ENCODE measurements around the gene IFT43. TPM values are rescaled to one million over a fixed set of nuclear protein-coding genes. Genes with fewer than 3 reads are reported as not detected.

Gene IFT43
- total RNA-seq, 2 experiments from 2014 or later: 4.5 TPM

GRCh38 chr14:76090616-76091391 is 105.2 kb downstream of the IFT43 start:
- no peaks in the 10 kb centered on the region for H3K27me3 Mint-ChIP-seq
- no peaks in the 10 kb centered on the region for H3K36me3 Mint-ChIP-seq (ENCODE audit: low read depth)
- DNase-seq: no peak
- H3K27ac Mint-ChIP-seq: no peak overlapping the region
- no peak overlapping the region for H3K4me3 Mint-ChIP-seq
- H3K4me1 Mint-ChIP-seq: no peaks in the 10 kb centered on the region
- no peaks in the 10 kb centered on the region for H3K9me3 Mint-ChIP-seq
- ChIA-PET POLR2A (no interaction called here), CTCF (interaction anchor here (0.6 kb wide), 1 partner anchor 362 kb away, joined by 3 read pairs; no protein-coding TSS in a partner anchor)

GRCh38 chr14:76093077-76093476 is 107.5 kb downstream of the IFT43 start:
- Mint-ChIP-seq H3K27me3 (no peaks in the 10 kb centered on the region), H3K36me3 (ENCODE audit: low read depth) (no peaks in the 10 kb centered on the region), H3K4me3 (no peak overlapping the region), H3K9me3 (no peaks in the 10 kb centered on the region), H3K4me1 (no peaks in the 10 kb centered on the region), H3K27ac (no peak overlapping the region)
- DNase-seq: no peak
- ChIA-PET POLR2A (no interaction called here), CTCF (no interaction called here)

GRCh38 chr14:76096257-76096656 is 110.7 kb downstream of the IFT43 start:
- Mint-ChIP-seq H3K27me3 (no peaks in the 10 kb centered on the region), H3K4me1 (no peaks in the 10 kb centered on the region), H3K27ac (no peak overlapping the region), H3K4me3 (no peak overlapping the region), H3K36me3 (ENCODE audit: low read depth) (no peaks in the 10 kb centered on the region), H3K9me3 (no peaks in the 10 kb centered on the region)
- CTCF ChIA-PET: no interaction called here
- POLR2A ChIA-PET: no interaction called here
- DNase-seq: no peak

DNA sequence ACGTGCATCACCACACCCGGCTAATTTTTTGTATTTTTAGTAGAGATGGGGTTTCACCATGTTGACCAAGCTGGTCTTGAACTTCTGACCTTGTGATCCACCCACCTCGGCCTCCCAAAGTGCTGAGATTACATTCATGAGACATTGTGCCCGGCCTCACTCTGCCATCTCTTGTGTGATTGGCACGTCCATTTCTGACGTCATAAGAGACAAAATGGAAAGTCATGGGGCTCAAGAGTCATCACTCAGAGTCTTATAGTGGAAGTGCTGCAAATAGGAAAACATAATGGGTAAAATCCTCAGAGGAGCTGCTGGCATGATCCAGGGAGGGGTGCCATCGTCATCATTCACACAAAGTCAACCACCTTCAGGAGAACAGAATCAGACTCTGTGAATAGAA is 112.0 kb downstream of the IFT43 start:
- Mint-ChIP-seq H3K36me3 (ENCODE audit: low read depth) (no peaks in the 10 kb centered on the region), H3K9me3 (no peaks in the 10 kb centered on the region), H3K4me1 (no peaks in the 10 kb centered on the region), H3K27ac (no peak overlapping the region), H3K27me3 (no peaks in the 10 kb centered on the region), H3K4me3 (no peak overlapping the region)
- ChIA-PET POLR2A (no interaction called here), CTCF (no interaction called here)
- DNase-seq: no peak

GRCh38 chr14:76098047-76098446 is 112.5 kb downstream of the IFT43 start:
- H3K9me3 Mint-ChIP-seq: no peaks in the 10 kb centered on the region
- H3K27ac Mint-ChIP-seq: no peak overlapping the region
- H3K4me3 Mint-ChIP-seq: no peak overlapping the region
- no peaks in the 10 kb centered on the region for H3K27me3 Mint-ChIP-seq
- no peaks in the 10 kb centered on the region for H3K36me3 Mint-ChIP-seq (ENCODE audit: low read depth)
- DNase-seq: no peak
- CTCF ChIA-PET: no interaction called here
- POLR2A ChIA-PET: no interaction called here
- H3K4me1 Mint-ChIP-seq: no peaks in the 10 kb centered on the region

DNA sequence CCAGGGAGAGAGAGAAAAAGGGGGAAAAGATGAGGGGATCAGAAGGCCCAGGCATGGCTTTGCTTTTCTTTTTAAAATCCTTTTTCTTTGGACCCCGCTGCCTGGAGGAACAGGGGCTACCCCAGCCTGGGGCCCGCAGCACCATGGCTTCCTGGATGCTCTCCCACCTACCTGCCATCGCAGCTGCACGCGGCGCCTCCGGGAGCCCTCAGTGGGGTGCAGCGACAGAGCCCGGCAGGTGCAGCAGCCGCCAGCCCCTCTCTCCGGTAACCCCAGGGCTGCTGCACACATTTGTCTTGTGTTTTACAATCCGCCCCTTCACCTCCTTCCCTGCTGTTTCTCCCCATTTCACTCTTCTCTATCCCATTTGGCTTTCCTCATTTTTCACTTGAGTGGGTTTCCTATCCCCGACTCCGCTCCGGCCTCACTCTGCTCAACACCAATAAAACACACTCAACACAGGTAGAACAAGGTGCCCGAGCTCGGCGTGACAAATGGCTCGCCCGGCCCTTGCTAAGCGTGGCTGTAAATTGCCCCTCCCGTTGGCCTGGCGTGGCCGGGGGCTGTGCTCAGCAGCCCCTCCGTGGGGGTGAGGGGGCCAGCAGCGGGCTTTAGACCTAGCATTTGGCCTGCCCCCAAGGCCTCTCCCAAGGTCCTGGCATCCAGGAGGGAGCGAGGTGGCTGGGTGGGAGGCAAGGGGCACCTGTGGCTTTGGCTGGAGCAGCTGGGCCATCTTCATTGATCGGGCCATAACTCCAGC is 113.5 kb downstream of the IFT43 start:
- no peaks in the 10 kb centered on the region for H3K4me1 Mint-ChIP-seq
- ChIA-PET CTCF (interaction anchor here (1.3 kb wide), 1 partner anchor 13 kb away, joined by 3 read pairs; no protein-coding TSS in a partner anchor), POLR2A (no interaction called here)

DNA sequence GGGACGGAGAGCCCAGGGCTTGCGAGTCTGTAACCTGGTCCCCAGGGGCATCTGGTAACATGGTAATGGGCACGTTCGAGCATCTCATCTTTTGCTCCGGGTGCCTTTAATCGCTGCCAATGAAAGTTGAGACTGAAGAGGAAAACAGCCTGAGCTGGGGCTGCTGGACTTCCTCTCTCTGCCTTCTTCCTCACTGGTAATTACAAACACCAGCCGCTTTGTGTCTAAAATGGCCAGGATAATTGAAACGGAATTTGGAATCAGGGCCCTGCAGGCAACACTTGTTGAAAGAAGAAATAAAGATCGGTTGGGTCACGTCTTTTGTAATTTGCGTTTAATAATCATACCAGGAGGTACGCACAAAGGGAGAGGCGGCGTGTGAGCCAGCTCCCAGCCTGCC is 114.7 kb downstream of the IFT43 start:
- no peaks in the 10 kb centered on the region for H3K36me3 Mint-ChIP-seq (ENCODE audit: low read depth)
- H3K4me3 Mint-ChIP-seq: no peak overlapping the region
- CTCF ChIA-PET: interaction anchor here (1.3 kb wide), 1 partner anchor 14 kb away, joined by 3 read pairs; no protein-coding TSS in a partner anchor
- no peaks in the 10 kb centered on the region for H3K27me3 Mint-ChIP-seq
- H3K9me3 Mint-ChIP-seq: no peaks in the 10 kb centered on the region
- POLR2A ChIA-PET: no interaction called here
- no peak overlapping the region for H3K27ac Mint-ChIP-seq
- no peak for DNase-seq
- H3K4me1 Mint-ChIP-seq: no peaks in the 10 kb centered on the region

More for the DNA sequence above, 113.5 kb downstream of the IFT43 start:
- Mint-ChIP-seq H3K27me3 (no peaks in the 10 kb centered on the region), H3K27ac (no peak overlapping the region), H3K36me3 (ENCODE audit: low read depth) (no peaks in the 10 kb centered on the region), H3K9me3 (no peaks in the 10 kb centered on the region), H3K4me3 (no peak overlapping the region)
- no peak for DNase-seq

- Mint-ChIP-seq H3K36me3 (ENCODE audit: low read depth) (no peaks in the 10 kb centered on the region), H3K27me3 (peaks cover 2% of the 10 kb centered on the region), H3K9me3 (no peaks in the 10 kb centered on the region), H3K4me3 (no peak overlapping the region), H3K27ac (no peak overlapping the region), H3K4me1 (no peaks in the 10 kb centered on the region)
- DNase-seq: no peak
- CTCF ChIA-PET: no interaction called here
- POLR2A ChIA-PET: no interaction called here
Measured at GRCh38 chr14:76101391-76102379, 116.1 kb downstream of the IFT43 start.

DNA sequence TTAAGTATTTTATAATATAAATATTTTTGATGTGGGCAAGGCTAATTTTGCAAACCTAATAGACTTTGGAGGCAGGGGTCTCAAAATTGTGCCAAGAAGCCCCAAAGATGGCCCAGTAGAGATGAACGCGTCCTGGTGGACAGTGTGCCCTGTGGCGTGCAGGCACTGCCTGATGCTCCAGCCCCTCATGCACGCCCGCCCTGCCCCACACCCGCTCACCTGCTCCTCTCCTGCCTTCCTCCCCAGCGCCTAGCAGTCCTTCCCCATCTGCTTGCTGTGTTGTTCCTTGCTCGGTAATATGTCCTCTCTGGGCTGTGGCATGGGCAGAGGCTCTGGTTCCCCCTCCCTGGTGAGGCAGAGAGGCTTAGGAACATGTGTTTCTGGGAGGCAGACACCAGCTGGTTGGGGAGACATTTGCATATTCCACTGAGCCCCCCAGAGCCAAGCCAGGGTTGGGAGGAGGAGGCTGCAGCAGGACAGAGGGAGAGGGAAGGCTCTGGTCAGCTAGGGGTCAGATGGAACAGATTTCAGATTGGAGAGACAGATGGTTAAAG is 119.3 kb downstream of the IFT43 start:
- CTCF ChIA-PET: no interaction called here
- no peak overlapping the region for H3K27ac Mint-ChIP-seq
- H3K9me3 Mint-ChIP-seq: no peaks in the 10 kb centered on the region
- peaks cover 2% of the 10 kb centered on the region for H3K27me3 Mint-ChIP-seq
- H3K4me1 Mint-ChIP-seq: no peaks in the 10 kb centered on the region
- H3K4me3 Mint-ChIP-seq: no peak overlapping the region
- no peak for DNase-seq
- no peaks in the 10 kb centered on the region for H3K36me3 Mint-ChIP-seq (ENCODE audit: low read depth)
- POLR2A ChIA-PET: no interaction called here

- peaks cover 2% of the 10 kb centered on the region for H3K27me3 Mint-ChIP-seq
- H3K27ac Mint-ChIP-seq: no peak overlapping the region
- ChIA-PET CTCF (no interaction called here), POLR2A (no interaction called here)
- no peak for DNase-seq
- H3K4me3 Mint-ChIP-seq: no peak overlapping the region
- H3K9me3 Mint-ChIP-seq: no peaks in the 10 kb centered on the region
- H3K4me1 Mint-ChIP-seq: no peaks in the 10 kb centered on the region
- H3K36me3 Mint-ChIP-seq (ENCODE audit: low read depth): no peaks in the 10 kb centered on the region
Measured at GRCh38 chr14:76106188-76106587, 120.6 kb downstream of the IFT43 start.

DNA sequence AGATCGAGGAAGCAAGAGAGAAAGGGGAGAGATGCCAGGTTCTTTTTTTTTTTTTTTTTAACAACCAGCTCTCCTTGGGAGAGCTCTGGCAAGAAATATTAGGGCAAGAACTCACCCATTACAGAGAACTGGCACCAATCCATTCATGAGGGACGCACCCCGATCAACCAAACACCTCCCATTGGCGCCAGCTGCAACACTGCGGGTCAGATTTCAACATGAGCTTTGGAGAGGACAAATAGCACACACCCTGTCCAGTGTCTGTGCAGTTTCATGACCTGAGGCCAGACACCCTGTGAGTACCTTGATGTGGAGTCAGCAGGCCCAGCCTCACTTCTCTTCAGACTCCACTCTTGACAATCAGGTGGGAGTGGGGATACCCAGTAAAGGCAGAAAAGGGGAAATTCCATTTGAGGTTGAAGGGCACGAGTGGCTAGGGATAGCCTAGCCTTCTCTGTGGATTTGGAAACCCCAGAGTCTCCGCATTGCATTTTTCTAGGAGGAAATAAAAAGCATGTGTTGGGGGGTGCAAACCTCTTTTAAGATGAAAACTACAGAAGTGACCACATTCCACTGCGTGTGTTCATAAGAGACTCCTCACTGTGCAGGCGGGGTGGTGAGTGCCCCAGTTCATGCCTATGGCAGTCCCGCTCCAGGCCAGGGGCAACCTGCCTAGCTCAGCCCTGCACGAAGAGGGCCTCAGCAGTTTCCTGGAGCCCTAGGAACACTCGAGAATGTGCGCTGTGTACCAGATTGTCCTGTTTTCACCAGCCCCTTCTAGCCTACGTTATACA is 123.7 kb downstream of the IFT43 start:
- Mint-ChIP-seq H3K27ac (no peak overlapping the region), H3K4me1 (no peaks in the 10 kb centered on the region), H3K4me3 (no peak overlapping the region), H3K9me3 (no peaks in the 10 kb centered on the region), H3K36me3 (ENCODE audit: low read depth) (no peaks in the 10 kb centered on the region), H3K27me3 (peaks cover 2% of the 10 kb centered on the region)
- CTCF ChIA-PET: no interaction called here
- POLR2A ChIA-PET: no interaction called here
- DNase-seq: no peak
